H1 (cell line): ENCODE measurements around the gene B3GLCT. TPM values are rescaled to one million over a fixed set of nuclear protein-coding genes. Genes with fewer than 3 reads are reported as not detected.

ENCODE experiments used
- CTCF ChIA-PET: fragments of 300-600 bp; sonication (Branson Sonifier 250); formaldehyde crosslinking; loops from one replicate; lab custom pipeline; 2021; ENCODE audit not compliant: partially characterized antibody; lab: Charles Lee
- POLR2A ChIA-PET: fragments of 300-600 bp; sonication (Branson Sonifier 250); formaldehyde crosslinking; loops from one replicate; lab custom pipeline; 2021; ENCODE audit warnings: inconsistent platforms; ENCODE audit not compliant: partially characterized antibody; lab: Charles Lee
- DNase-seq, 2 experiments: peaks; one replicate each; pipeline versions ENCODE4 v3.0.0 to v3.0.0-alpha.2; 2010 to 2022; ENCODE audit warnings: low spot score in 2 of 2, low read depth in 1 of 2, mixed read lengths in 1 of 2
- FAIRE-seq: peaks from 2 replicates; lab custom pipeline; 2011; peaks lifted over from hg19 to GRCh38; lab: Jason Lieb, UNC
- H2AFZ ChIP-seq: 2 replicates; pipeline ENCODE4 v1.8.1; 2012; ENCODE audit warnings: low read length, inconsistent platforms
- H2AK5ac ChIP-seq: 2 replicates; pipeline ENCODE4 v1.6.1; 2013; ENCODE audit warnings: low read depth, low read length
- H2BK120ac ChIP-seq: replicated peaks from 2 replicates; pipeline ENCODE3; 2013; ENCODE audit warnings: low read depth, low read length, inconsistent platforms
- H2BK12ac ChIP-seq: 2 replicates; pipeline ENCODE4 v1.6.1; 2013; ENCODE audit warnings: low read depth, low read length
- H2BK15ac ChIP-seq: 2 replicates; pipeline ENCODE4 v1.6.1; 2013; ENCODE audit warnings: low read length
- H2BK20ac ChIP-seq: 2 replicates; pipeline ENCODE4 v1.6.1; 2013; ENCODE audit warnings: low read length
- H2BK5ac ChIP-seq: 2 replicates; pipeline ENCODE4 v1.6.1; 2013; ENCODE audit warnings: low read depth, low read length
- H3K14ac ChIP-seq: 2 replicates; pipeline ENCODE4 v1.6.1; 2013; ENCODE audit warnings: inconsistent platforms; ENCODE audit not compliant: insufficient read length
- H3K18ac ChIP-seq: 2 replicates; pipeline ENCODE4 v1.6.1; 2013; ENCODE audit warnings: low read length; ENCODE audit errors: extremely low read depth
- H3K23ac ChIP-seq: 2 replicates; pipeline ENCODE4 v1.6.1; 2013; ENCODE audit warnings: inconsistent platforms; ENCODE audit not compliant: insufficient read length
- H3K23me2 ChIP-seq: 2 replicates; pipeline ENCODE4 v1.6.1; 2013; ENCODE audit warnings: low read depth, low read length
- H3K27ac ChIP-seq: 2 replicates; pipeline ENCODE4 v1.6.1; 2011; ENCODE audit warnings: low read depth, low read length, inconsistent platforms
- H3K27me3 ChIP-seq, 4 experiments: replicated peaks in 1 of 4; 1 replicate in 1 of 4; 2 replicates in 3 of 4; pipeline versions ENCODE4 v1.6.1 to v1.8.1; 2011 to 2013; ENCODE audit warnings: low read length in 3 of 4, mild to moderate bottlenecking in 3 of 4, inconsistent platforms in 2 of 4, mixed read lengths in 2 of 4, moderate library complexity in 1 of 4; ENCODE audit not compliant: control insufficient read depth in 3 of 4, insufficient read depth in 3 of 4; ENCODE audit errors: extremely low read depth in 1 of 4
- H3K36me3 ChIP-seq, 4 experiments: 2 replicates each; pipeline versions ENCODE4 v1.6.1 to v1.8.1; 2011 to 2013; ENCODE audit warnings: mild to moderate bottlenecking in 4 of 4, low read length in 3 of 4, moderate library complexity in 2 of 4, control low read depth in 1 of 4, inconsistent platforms in 1 of 4; ENCODE audit not compliant: insufficient read depth in 4 of 4, control insufficient read depth in 2 of 4
- H3K4ac ChIP-seq: replicated peaks from 2 replicates; pipeline ENCODE3; 2013; ENCODE audit warnings: low read length, low read depth, mixed read lengths, inconsistent platforms; ENCODE audit not compliant: insufficient read length
- H3K4me1 ChIP-seq, 4 experiments: replicated peaks in 1 of 4; 1 replicate in 1 of 4; 2 replicates in 3 of 4; pipeline versions ENCODE4 v1.6.1 to v1.8.1; 2011 to 2013; ENCODE audit warnings: low read length in 3 of 4, inconsistent platforms in 2 of 4, mixed read lengths in 1 of 4; ENCODE audit not compliant: insufficient read depth in 4 of 4, control insufficient read depth in 3 of 4
- H3K4me2 ChIP-seq, 2 experiments: 2 replicates each; pipeline versions ENCODE4 v1.6.1 to v1.8.1; 2011 to 2013; ENCODE audit warnings: low read depth in 2 of 2, low read length in 2 of 2, control low read depth in 1 of 2, inconsistent platforms in 1 of 2, mild to moderate bottlenecking in 1 of 2; ENCODE audit not compliant: insufficient read depth in 1 of 2
- H3K4me3 ChIP-seq, 4 experiments: fragments of 200-600, 300-600 bp in 1 of 4; sonication (generic), shearing (Covaris generic), sonication (Bioruptor Twin) in 1 of 4; 2 replicates each; pipeline versions ENCODE4 v1.5.1 to v1.8.1; 2011 to 2016; ENCODE audit warnings: low read length in 4 of 4, low read depth in 3 of 4, control low read depth in 2 of 4, inconsistent platforms in 2 of 4, mild to moderate bottlenecking in 2 of 4, mixed read lengths in 1 of 4, moderate library complexity in 1 of 4; ENCODE audit not compliant: insufficient read depth in 2 of 4; ENCODE audit errors: extremely low read depth in 1 of 4
- H3K56ac ChIP-seq: replicated peaks from 2 replicates; pipeline ENCODE3; 2013; ENCODE audit warnings: low read depth, mild to moderate bottlenecking, mixed read lengths, low read length, inconsistent platforms; ENCODE audit not compliant: insufficient read length
- H3K79me1 ChIP-seq: 2 replicates; pipeline ENCODE4 v1.6.1; 2013; ENCODE audit warnings: low read depth, low read length, control low read depth
- H3K79me2 ChIP-seq, 2 experiments: 2 replicates each; pipeline versions ENCODE4 v1.6.1 to v1.8.1; 2012 to 2013; ENCODE audit warnings: low read length in 2 of 2, mild to moderate bottlenecking in 2 of 2, inconsistent platforms in 1 of 2; ENCODE audit not compliant: insufficient read depth in 2 of 2, control insufficient read depth in 1 of 2
- H3K9ac ChIP-seq, 4 experiments: replicated peaks in 1 of 4; 1 replicate in 1 of 4; 2 replicates in 3 of 4; pipeline versions ENCODE4 v1.6.1 to v1.8.1; 2011 to 2013; ENCODE audit warnings: low read depth in 3 of 4, low read length in 3 of 4, control low read depth in 2 of 4, mild to moderate bottlenecking in 2 of 4, moderate library complexity in 2 of 4, inconsistent platforms in 1 of 4; ENCODE audit errors: extremely low read depth in 1 of 4
- H3K9me3 ChIP-seq, 2 experiments: 2 replicates each; pipeline versions ENCODE4 v1.6.1 to v1.8.1; 2012 to 2013; ENCODE audit warnings: mild to moderate bottlenecking in 2 of 2, moderate library complexity in 2 of 2, control low read depth in 1 of 2, inconsistent platforms in 1 of 2, low read depth in 1 of 2, low read length in 1 of 2, mixed read lengths in 1 of 2; ENCODE audit not compliant: insufficient read depth in 2 of 2
- H4K20me1 ChIP-seq, 2 experiments: replicated peaks in 1 of 2; 2 replicates each; pipeline versions ENCODE3 to v1.8.1; 2011 to 2013; ENCODE audit warnings: inconsistent platforms in 2 of 2, low read length in 2 of 2, mild to moderate bottlenecking in 1 of 2; ENCODE audit not compliant: insufficient read depth in 2 of 2, control insufficient read depth in 1 of 2
- H4K5ac ChIP-seq: 2 replicates; pipeline ENCODE4 v1.6.1; 2013; ENCODE audit warnings: low read length, low read depth, mixed read lengths, inconsistent platforms; ENCODE audit not compliant: insufficient read length
- H4K8ac ChIP-seq: 2 replicates; pipeline ENCODE4 v1.8.0; 2013; ENCODE audit warnings: mild to moderate bottlenecking, moderate library complexity, low read length, inconsistent platforms; ENCODE audit not compliant: insufficient read depth; ENCODE audit errors: extremely low read depth
- H4K91ac ChIP-seq: replicated peaks from 2 replicates; pipeline ENCODE3; 2013; ENCODE audit warnings: low read length, mixed read lengths, inconsistent platforms; ENCODE audit not compliant: insufficient read length
- FOSL1 ChIP-seq: IDR thresholded peaks from 2 replicates; pipeline ENCODE4 v1.6.1; 2011; ENCODE audit warnings: mild to moderate bottlenecking, low read depth, low read length, moderate library complexity; ENCODE audit not compliant: insufficient read depth
- KDM4A ChIP-seq: IDR thresholded peaks from one replicate; pipeline ENCODE4 v1.7.1; 2012; ENCODE audit warnings: low read depth, mild to moderate bottlenecking, moderate library complexity, low read length, inconsistent platforms; ENCODE audit not compliant: severe bottlenecking
- SIN3A ChIP-seq, 2 experiments: IDR thresholded peaks in 1 of 2; conservative IDR thresholded peaks in 1 of 2; 2 replicates each; pipeline ENCODE4 v1.6.1; 2011 to 2012; ENCODE audit warnings: low read length in 2 of 2, improper control_type of control experiment in 1 of 2, low read depth in 1 of 2, mild to moderate bottlenecking in 1 of 2
- WGBS, 2 experiments: shearing (Covaris generic) in 1 of 2; methylation state at CpG; one replicate each; pipeline versions ENCODE4 v1.1.6 to v1.1.7; 2013 to 2015; ENCODE audit warnings: low lambda C conversion rate in 2 of 2, mixed read lengths in 2 of 2, inconsistent platforms in 1 of 2, low coverage in 1 of 2, missing lambda C conversion rate in 1 of 2; ENCODE audit not compliant: insufficient replicate concordance in 2 of 2, insufficient coverage in 1 of 2, insufficient read length in 1 of 2; ENCODE audit errors: extremely low coverage in 1 of 2, missing lambda C conversion rate in 1 of 2; 5-methylcytosine and 5-hydroxymethylcytosine counted together
- polyA plus RNA-seq, 7 experiments: library from polyadenylated mRNA; depleted of rRNA in 3 of 7; stranded (reverse) in 5 of 7; unstranded in 2 of 7; fragments of >200 nt in 5 of 7; fragments of 200-250 nt in 2 of 7; gene quantifications; 1 replicate in 5 of 7; 2 replicates in 1 of 7; 4 replicates in 1 of 7; pipeline versions ENCODE4 v1.2.1 to v1.2.3, GENCODE V29; 2011 to 2013; ENCODE audit warnings: missing spikeins in 2 of 7, mixed read lengths in 2 of 7
- total RNA-seq: library from RNA; stranded (reverse); fragmentation: NEBNext Ultra II Directional; extraction: Animal tissue kit (Norgen Biotek cat#: 25700); gene quantifications from 2 replicates; pipeline ENCODE4 v1.2.1, GENCODE V29; 2021

B3GLCT gene
- total and polyA plus RNA-seq, 2 of the 8 experiments (the other 6 are each of a cell fraction or from before 2014, with no cell fraction given) = 1.5 to 4.1 TPM

DNA sequence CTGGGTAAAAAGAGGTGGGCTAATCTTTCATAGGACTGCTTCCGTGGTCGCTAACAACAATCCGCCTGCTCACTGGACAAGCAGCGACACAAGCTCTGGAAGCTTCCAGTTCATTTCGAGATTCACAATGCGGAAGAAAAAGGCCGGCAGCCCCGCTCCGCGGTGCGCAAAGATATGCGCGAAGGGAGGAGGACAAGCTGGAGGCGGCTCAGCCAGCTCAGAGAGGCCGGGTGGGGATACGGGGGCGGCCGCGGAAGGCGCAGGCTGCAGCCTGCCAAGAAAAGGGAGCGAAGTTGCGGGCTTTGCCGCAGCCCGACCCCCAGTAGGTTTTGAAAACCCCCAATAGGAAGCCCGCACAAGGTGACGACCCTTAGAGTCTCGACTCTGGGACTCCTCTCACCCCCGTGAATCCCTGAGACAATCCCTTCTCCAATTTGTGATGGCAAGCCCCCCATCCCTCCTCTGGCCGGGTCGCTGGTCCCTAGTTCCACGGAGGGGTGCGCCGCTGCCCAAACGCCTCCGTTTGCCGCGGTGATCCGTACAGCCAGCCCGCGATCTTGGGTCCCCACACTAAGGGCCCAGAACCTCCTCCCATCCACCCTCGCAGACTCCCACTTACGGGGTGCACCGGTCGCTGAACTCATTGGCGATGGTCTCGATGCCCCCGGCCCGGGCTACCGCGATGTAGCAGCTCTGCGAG is 38.8 kb upstream of the B3GLCT start:
- peaks cover 4 to 34% of the 10 kb centered on the region in 2 experiments; a peak in 3 of 4 replicates for H3K79me2 ChIP-seq
- TF ChIP-seq SIN3A (conservative IDR thresholded peaks at IDR 0.05 in 1 of 2, IDR thresholded peaks at IDR 0.05 in 1 of 2; ENCODE audit: low read depth in 1 of 2, low read length in 2 of 2) (0 out of 4 replicates have a peak, but pooled peaks of 1 of the 2 experiments have one; percentile 26), FOSL1 (no peak), KDM4A (peak; percentile 23)
- TF ChIP-seq, all 59 proteins: peak for 2
- Histone ChIP-seq H4K5ac (no peak overlapping the region), H2BK120ac (no peak overlapping the region), H3K4me3 (peak overlapping the region; percentile 74 to 86 (median 80)), H3K4me2 (peak overlapping the region; percentile 75 to 83), H3K27ac (no peak overlapping the region), H3K18ac (no peak overlapping the region), H3K14ac (no peak overlapping the region), H4K8ac (peak overlapping the region; percentile 73; the same call in 1 of the 2 replicates), H3K9ac (peak overlapping the region; percentile 49 to 87 (median 65)), H4K20me1 (peaks cover 2 to 6% of the 10 kb centered on the region in 2 experiments), H3K9me3 (no peaks in the 10 kb centered on the region), H4K91ac (no peak overlapping the region), H2BK20ac (no peak overlapping the region), H3K36me3 (peaks cover 0 to 22% (median 0%) of the 10 kb centered on the region in 4 experiments; a peak in 2 of 8 replicates), H2BK12ac (no peak overlapping the region), H2BK5ac (peak overlapping the region; percentile 41; the same call in 1 of the 2 replicates), H3K27me3 (no peaks in the 10 kb centered on the region), H2AK5ac (no peak overlapping the region), H3K4me1 (peaks cover 0 to 3% (median 0%) of the 10 kb centered on the region in 4 experiments; a peak in 2 of 7 replicates), H3K23me2 (no peaks in the 10 kb centered on the region; the same call in none of the 2 replicates), H2BK15ac (no peak overlapping the region), H3K23ac (no peak overlapping the region), H3K4ac (no peak overlapping the region), H3K79me1 (no peaks in the 10 kb centered on the region), H3K56ac (peak overlapping the region; percentile 24), H2AFZ (no peak overlapping the region; the same call in 1 of the 2 replicates)
- DNase-seq = peak in 1 of 2 experiments; percentile 58
- ChIA-PET POLR2A (interaction anchor here (0.6 to 2.1 kb wide), 4 partner anchors 11 to 687 kb away, joined by 3 to 8 read pairs (median 3); no protein-coding TSS in a partner anchor), CTCF (interaction anchor here (1.3 kb wide), 1 partner anchor 10 kb away, joined by 5 read pairs; no protein-coding TSS in a partner anchor)
- FAIRE-seq = no peak
- 2% methylated on average over 46 of the region's 51 CpGs; no CpG with 5 or more reads in 1 of the 2 experiments for WGBS, 2 experiments
